GM13976 (cell line): ENCODE data around the gene NCOR1.
"Not testable (repeated sequence)": the region's sequence is repeated elsewhere in the genome, so short reads cannot be mapped to it uniquely, and the experiment has no call there.

ENCODE experiments used
- DNase-seq: peaks from one replicate; pipeline ENCODE4 v3.0.0; 2012; ENCODE audit warnings: low spot score
- CTCF ChIP-seq: IDR thresholded peaks from 2 replicates; pipeline ENCODE4 v1.5.1; 2012; ENCODE audit warnings: borderline replicate concordance, mild to moderate bottlenecking; ENCODE audit not compliant: insufficient read depth; ENCODE audit errors: extremely low read depth, missing control alignments, control extremely low read depth
- in situ Hi-C: fragments of 300-500 bp; cut with MboI; formaldehyde crosslinking; loops from one replicate; pipeline ENCODE4 v1.12.0; 2022; ENCODE audit warnings: low sequenced_read_pairs, mixed read lengths, inconsistent platforms; ENCODE audit not compliant: unreplicated experiment

NCOR1 gene

GRCh38 chr17:16075949-16076348 lies 139.4 kb downstream of the NCOR1 start:
- no peak for TF ChIP-seq CTCF
- no peak for DNase-seq
- in situ Hi-C loops, result no loop called here

- in situ Hi-C loops, result no loop called here
Measured at GRCh38 chr17:16074423-16074822, 140.9 kb downstream of the NCOR1 start.

DNA sequence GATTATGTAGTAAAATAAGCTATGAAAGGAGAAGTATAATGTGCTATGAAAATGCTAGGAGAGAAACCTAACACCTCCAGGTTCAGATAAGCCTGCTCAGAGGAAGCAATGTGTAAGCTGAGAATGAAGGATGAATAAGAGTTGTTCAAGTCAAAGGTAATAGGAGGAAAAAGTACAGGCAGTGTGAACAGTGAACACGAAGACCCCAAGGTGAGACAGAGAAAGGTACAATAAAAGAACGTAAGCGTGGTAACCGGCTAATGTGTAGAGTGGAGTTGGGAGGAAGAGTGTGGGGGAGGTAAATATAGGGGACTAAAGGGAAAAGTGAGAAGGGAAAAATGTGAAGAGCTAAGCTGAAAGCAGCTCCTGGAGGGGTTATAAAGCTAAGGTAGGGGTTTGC lies 141.5 kb downstream of the NCOR1 start:
- no peak for DNase-seq
- in situ Hi-C loops, result no loop called here

More at GRCh38 chr17:16074423-16074822, 140.9 kb downstream of the NCOR1 start:
- no peak for TF ChIP-seq CTCF
- DNase-seq, result no peak

GRCh38 chr17:16072031-16072430 lies 143.3 kb downstream of the NCOR1 start:
- in situ Hi-C loops, result no loop called here
- no peak for DNase-seq
- TF ChIP-seq CTCF, result no peak

More for the DNA sequence above, 141.5 kb downstream of the NCOR1 start:
- TF ChIP-seq CTCF, result no peak

GRCh38 chr17:16068323-16068722 lies 147.0 kb downstream of the NCOR1 start:
- no peak for DNase-seq
- in situ Hi-C loops, result no loop called here

GRCh38 chr17:16066125-16066524 lies 149.2 kb downstream of the NCOR1 start:
- DNase-seq, result no peak
- no peak for TF ChIP-seq CTCF
- in situ Hi-C loops, result no loop called here

More at GRCh38 chr17:16068323-16068722, 147.0 kb downstream of the NCOR1 start:
- TF ChIP-seq CTCF, result no peak

DNA sequence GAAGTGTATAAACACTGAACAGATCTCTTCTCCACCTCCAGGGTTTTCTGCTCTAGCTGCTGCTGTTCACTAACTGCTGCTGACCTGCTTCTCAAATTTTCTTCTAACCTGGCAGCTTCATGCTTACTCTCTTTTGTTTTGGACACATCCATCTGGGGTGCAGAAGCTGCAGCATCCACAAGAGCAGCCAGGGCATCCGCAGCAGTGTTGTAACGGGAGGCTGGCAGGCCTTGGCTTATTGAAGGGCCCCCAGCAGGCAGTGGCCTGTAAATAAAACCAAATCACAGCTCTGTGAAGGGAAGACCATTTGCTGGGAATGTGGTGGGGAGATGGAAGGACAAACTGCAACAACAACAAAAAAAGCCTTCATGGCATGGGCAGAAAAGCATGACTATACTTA lies 153.7 kb downstream of the NCOR1 start:
- no peak for TF ChIP-seq CTCF
- in situ Hi-C loops, result no loop called here

DNA sequence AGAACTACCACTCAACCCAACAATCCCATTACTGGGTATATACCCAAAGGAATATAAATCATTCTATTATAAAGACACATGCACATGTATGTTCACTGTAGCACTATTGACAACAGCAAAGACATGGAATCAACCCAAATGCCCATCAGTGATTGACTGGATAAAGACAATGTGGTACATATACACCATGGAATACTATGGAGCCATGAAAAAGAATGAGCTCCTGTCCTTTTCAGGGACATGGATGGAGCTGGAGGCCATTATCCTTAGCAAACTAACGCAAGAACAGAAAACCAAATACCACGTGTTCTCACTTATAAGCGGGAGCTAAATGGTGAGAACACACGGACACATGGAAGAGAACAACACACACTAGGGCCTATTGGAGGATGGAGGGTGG lies 160.2 kb downstream of the NCOR1 start:
- DNase-seq, in situ Hi-C loops: not testable (repeated sequence)

More for the DNA sequence above, 153.7 kb downstream of the NCOR1 start:
- no peak for DNase-seq
